ENCODE measurements around the gene ACVRL1.
A peak's percentile ranks its signal among the peaks of the same experiment; 100 is the strongest.

ACVRL1 gene

DNA sequence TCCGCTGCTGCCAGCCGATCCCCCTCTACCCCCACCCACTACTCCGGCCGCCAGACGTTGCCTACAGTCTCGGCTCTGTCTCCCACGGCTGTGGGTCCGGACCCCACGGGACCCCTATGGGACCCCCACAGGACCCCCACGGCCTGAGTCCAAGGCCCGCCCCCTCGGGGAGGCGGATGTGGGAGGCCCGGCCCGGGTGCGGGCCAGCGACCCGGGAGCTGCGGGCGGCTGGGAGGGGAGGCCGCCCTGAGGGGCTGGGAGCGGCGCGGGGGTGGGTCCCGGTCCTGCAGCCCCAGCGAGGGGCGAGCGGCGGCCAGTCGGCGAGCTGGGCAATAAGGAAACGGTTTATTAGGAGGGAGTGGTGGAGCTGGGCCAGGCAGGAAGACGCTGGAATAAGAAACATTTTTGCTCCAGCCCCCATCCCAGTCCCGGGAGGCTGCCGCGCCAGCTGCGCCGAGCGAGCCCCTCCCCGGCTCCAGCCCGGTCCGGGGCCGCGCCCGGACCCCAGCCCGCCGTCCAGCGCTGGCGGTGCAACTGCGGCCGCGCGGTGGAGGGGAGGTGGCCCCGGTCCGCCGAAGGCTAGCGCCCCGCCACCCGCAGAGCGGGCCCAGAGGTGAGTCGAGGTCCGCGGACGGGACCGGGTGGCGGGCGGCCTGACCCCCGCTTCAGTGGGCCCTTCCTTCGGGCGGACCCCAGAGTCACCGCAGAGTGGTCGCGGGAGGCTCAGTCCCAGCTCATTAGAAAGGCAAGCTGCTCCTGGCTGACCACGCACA lies at the start of gene ACVRL1:
Gene ACVRL1 (plus strand): TSS at position 422 of the 773 bp plus-strand sequence. CDS start 4,971 bp downstream, outside the sequence.
- no peak for DNase-seq

DNA sequence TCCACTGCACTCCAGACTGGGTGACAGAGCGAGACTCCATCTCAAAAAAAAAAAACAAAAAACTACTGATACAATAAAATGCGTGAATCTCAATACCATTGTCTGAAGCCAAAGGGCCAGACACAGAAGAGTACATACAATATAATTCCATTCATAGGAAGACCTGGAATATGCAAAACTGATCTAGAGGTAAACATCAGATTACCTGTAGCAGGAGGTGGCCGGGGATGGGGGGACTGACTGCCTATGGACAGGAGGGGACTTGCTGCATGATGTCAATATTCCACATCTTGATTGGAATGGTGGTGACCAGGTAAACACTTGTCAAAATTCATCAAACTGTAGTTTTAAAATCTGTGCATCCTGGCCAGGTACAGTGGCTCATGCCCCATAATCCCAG lies 46.3 kb upstream of the ACVRL1 start:
- no peak for DNase-seq

DNA sequence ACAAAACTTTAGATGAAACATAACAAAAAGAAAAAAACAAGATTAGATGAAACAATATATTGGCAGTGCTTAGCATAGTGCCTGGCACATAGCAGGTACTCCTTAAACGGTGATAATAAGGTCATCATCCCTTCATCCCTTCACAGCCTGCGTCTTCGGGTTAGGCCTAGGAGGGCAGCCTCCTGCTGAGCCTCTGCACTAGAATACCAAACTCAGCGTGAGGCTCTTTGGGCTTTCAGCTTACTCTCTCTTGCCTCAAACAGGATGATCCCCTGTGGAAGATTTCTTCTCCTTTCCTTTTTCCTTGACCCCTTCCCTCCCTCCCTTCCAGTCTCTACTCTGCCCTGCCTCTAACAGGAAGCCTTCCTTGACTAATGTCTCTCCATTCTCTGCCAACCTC lies 44.4 kb upstream of the ACVRL1 start:
- DNase-seq = no peak

DNA sequence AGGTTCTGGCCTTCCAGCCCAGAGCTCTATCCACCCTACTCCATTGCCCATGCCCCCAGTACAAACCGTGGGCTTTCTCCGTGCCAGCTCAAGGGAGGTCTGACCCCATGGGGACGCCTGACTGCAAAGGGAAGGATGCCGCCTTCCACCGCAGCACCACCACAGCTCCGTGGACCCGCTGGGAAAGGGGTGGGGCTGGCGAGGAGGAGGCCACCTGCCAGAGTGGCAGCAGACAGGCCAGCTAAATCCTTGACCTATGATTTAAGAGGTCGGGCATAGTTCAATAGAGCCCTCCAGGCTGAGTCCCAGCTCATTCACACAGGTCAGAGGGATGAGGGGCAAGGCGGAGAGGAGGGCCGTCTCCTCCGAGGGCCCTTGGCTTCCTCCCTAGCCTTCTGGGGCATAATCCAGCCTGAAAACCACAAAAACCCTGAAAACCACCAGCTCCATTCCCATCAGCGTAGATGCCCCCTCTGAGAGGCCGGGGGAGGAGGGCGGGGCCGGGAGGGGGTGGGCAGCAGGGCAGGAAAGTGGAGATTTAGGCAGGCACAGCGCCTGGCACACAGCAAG lies 43.9 kb upstream of the ACVRL1 start:
- no peak for DNase-seq

DNA sequence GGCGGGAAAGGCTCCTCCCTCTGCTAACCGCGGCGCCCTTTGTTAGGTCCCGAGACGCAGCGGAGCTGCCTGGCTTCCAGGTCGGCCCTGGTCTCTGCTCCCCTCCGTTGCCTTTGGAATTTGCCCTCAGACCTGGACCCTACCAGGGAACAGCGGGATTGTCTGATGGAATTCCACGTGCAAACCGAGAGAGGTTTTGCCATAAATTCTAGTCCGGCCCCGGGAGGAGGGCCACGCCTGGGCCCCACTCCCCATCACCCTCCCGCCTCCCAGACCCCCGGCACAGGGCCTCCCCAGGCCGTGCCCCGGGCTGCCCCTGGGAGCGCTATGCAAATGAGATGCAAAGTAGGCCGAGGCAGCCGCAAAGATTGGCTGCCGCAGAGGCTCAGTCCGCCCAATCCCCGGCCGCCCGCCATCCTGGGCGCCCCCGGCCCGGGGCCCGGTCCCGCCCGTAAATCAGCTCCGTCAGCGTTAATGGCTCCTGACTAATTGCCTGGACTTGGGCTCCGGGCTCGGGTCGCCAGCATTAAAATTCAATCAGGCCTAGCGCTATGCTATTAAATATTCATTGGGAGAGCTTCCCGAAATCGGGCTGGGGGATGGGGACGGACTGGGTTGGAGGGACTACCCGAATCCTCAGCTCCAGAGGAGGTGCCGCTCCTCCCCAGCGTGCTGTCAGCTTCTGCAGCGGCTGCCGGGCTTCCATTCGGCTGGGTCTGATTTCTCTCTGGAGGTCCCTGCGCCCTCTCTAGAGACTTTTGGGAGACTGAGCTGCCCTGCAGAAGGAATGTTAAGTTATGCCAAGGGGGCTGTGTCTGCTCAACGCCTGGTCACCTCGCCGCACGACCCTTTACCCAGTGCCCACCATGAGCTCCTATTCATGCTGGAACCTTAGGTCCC lies 43.1 kb upstream of the ACVRL1 start:
- peak; percentile 30 for DNase-seq

DNA sequence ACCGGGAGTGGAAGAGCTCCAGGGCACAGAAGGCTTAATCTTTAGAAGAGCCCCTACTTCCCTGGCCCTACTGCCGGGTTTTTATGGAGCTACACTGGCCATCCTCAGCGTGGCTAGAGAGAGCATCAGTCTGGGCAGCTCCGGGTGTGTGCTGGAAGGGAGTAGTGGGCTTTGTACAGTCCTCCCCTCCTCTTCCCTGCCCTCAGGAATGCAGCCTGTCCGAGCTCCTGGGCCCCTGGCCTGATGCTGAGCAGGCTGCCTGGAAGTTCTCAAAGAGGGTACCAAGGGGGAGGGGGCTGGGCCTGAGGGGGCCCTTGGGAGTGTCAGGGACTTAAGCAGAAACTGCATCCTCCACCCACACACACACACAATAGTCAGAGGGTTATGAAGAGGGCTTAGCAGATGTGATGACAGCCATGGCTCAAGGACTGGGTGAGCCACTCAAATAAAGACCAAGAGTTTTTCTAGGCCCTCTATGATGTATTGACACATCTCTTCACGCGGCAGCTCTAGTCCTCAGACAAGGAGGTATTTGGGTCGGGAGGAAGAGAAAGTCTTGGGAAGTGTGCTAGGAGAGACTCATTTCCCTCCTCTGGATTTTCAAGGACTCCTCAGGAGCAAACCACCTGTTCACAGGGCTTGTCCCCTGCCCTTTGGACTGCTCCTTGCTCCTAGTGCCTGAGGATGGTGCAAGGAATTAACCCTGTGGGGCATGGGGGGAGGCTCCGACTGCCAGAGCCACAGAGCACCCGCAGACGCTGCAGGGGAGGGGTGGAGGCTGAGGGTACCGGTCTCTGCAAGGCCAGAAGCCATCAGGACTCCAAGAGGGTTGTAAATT lies 42.3 kb upstream of the ACVRL1 start:
- no peak for DNase-seq

DNA sequence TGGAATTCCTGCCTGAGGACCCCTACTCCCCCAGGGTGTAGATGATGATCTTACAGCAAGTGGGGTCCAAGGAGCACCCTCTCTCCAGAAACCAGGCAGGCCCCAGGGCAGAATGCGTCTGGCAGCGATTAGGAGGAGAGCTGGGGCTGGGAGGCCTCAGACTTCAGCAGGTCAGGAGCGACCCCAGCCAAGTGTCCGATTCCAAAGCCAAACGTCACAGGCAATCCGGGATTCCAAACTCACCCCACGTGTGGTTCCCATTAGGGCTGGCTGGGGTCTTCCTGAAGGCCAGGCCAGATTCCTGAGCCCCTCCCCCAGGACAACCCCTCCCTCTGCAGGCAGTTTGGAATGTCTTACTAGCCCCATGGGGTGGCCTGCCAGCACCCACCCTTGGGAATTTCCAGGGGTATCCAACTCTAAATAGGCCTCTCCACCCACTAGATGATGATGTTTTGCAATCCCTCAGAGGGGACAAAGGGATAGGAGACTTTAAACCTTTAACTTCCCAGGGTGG lies 41.5 kb upstream of the ACVRL1 start:
- no peak for DNase-seq

DNA sequence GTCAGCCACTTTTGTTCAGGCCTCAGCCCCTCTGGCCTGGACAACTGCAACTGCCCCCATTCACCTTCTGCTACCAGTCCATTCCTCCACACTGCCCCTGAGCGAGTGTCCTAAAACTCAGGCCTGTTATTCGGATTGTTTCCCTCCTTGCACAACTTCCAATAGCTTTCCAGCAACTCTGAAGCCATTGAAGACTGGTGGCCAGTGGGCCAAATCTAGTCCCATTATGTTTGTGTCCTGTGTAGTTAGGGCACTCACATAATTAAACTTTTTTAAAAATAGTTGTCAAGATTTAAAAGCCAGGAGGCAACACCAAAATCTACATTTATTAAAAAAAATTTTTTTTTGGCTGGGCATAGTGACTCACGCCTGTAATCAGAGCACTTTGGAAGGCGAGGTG lies 41.0 kb upstream of the ACVRL1 start:
- no peak for DNase-seq

DNA sequence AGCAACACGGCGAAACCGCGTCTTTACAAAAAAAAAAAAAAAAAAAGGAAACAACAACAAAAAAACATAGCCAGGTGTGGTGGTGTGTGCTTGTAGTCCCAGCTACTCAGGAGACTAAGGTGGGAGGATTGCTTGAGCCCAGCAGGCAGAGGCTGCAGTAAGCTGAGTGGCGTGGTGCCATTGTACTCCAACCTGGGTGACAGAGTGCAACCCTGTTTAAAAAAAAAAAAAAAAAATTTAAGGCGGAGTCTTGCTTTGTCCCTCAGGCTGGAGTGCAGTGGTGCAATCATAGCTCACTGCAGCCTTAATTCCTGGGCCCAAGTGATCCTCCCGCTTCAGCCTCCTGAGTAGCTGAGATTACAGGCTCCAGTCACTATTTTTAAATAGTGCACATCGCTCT lies 40.5 kb upstream of the ACVRL1 start:
- no peak for DNase-seq

DNA sequence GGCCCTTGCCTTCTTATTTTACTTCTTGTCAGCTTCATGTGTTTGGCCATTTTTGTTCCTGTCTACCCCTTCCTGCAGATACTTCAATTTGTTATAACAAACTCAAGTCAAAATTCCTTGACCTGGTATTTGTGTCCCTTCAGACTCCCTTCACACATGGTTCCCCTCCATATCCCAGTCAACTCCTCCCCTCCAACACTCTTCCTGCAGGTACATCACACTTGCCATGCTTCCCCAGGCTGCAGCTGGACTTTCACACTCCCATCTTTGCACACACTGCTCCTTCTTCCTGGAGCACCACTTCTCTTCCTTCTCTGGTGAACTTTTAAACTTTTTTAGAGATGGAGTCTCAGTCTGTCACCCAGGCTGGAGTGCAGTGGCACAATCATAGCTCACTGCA lies 39.9 kb upstream of the ACVRL1 start:
- no peak for DNase-seq

DNA sequence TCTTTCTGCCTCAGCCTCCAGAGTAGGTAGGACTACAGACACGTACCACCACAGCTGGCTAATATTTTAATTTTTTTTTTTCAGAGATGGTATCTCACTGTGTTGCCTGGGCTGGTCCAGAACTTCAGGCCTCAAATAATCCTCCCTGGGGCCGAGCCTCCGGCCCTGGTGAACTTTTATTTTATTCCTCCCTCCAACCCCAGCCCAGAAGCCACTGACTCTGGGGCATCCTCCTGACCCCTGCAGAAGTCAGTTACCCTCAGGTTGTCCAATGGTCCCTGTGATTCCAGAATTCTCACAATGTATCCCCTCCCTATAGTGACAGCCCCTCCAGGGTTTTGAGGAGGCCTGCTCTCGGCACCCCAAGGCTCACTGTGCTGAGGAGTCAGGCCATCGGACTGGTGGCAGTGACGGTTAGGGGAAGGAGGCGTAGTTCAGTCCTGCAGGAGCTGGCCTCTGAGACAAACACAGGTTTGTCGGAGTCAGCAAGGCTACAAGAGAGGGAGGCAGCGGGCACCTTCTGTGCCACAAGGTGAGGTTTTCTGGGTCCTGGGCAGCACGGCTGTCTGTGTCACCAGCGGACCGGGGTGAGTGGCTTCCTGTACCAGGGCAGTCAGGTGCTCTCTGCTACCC lies 39.4 kb upstream of the ACVRL1 start:
- DNase-seq = no peak

DNA sequence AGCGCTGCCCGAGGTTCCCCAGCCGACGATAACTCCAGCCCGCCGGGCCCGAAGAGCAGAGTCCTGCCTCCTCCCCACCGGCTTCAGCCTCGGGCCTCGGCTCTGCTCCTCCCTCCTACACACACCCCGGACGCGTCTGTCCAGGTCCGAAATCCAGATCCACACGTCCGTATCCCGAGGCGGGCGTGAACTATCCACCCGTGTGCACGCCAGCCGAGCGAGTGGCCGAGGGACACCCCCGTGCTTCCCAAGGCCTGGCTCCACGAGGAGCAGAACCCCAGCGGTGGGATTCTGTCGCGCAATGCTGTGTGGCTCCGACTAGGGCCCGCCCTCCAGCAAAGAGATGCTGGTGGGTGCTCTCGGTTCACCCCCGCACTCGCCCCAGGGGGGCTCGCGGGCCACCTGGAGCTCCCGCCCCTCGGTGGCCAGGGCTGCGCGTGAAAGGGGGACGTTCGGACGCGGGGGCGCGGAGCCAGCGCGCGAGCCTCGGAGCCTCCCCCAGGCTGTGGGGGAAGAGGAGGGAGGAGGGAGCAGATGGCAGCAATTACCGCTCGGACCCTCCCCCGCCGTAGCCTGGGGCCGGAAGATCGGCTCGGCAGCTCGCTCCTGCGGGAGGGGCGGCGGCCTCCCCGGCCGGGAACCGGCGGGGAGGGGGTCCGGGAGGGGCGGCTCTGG lies 38.3 kb upstream of the ACVRL1 start:
- no peak for DNase-seq

DNA sequence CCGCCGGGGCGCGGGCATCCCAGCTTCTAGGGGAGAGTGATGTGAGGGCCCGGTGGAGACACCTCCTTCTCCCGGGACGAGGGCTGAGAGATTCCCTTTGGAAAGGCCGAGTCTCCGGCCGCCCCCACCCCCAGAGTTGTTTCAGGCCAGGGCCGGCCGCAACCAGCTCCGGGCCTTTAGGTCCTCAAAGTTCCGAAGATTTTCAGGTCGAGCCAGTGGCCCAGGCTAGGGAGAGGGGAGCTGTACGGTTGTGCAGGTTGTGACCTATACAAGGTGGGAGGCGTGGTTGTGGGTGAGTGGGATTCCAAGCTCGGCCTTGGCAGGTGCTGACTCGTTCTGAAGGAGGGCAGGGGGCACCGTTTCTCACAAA lies 37.8 kb upstream of the ACVRL1 start:
- no peak for DNase-seq

DNA sequence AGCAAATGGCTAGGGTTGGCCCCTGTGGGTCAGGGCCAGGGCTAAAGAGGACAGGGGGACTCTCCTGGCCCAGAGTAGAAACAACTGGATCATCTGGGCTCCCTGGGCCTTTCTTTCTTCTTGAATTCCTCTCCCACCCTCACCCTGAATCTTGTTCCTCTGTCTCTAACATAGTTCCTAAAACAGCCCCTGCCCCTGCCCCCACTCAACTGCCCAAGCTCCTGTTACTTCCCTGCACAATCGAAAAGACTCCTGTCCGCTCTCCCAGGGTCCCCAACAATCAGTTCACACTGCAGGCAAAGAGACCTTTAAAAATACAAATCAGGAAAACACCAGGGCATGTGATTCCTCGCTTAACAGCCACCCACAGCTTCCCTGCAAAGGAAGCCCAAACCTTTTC lies 37.4 kb upstream of the ACVRL1 start:
- no peak for DNase-seq

DNA sequence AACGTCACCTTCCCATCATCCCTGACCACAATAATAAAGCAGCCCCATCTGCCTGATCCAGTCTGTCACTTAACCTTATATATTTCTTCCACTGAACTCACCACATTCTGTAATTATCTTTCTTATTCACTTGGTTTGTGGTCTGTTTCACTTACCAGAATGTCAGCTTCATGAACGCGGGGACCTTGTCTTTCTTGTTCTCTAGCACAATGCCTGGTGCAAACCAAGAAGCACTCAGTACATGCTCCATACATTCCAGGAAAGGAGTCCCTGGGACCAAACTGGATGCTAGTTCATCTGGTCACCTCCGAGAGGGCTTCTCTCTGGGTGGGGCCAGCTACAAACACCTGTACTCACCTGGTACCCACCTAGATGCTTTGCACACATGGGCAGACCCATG lies 36.8 kb upstream of the ACVRL1 start:
- no peak for DNase-seq

DNA sequence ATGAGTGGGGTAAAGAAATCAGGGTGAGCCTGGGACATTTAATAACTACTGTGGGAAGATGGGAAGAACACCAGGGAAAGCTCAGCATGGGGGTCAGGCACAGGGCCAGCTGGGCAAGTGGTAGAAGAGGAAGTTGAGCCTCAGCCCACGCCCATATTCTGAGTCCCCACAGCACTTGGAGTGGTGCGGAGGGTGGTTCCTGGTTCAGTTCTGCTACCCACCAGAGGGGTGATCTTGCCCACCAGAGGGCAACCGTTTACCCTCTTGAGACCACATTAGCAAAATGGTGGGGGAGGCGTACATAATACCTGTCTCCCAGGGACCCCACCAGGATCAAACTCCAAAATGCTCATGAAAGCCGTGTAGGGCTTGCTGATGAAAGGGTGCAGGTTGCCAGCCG lies 36.2 kb upstream of the ACVRL1 start:
- no peak for DNase-seq

DNA sequence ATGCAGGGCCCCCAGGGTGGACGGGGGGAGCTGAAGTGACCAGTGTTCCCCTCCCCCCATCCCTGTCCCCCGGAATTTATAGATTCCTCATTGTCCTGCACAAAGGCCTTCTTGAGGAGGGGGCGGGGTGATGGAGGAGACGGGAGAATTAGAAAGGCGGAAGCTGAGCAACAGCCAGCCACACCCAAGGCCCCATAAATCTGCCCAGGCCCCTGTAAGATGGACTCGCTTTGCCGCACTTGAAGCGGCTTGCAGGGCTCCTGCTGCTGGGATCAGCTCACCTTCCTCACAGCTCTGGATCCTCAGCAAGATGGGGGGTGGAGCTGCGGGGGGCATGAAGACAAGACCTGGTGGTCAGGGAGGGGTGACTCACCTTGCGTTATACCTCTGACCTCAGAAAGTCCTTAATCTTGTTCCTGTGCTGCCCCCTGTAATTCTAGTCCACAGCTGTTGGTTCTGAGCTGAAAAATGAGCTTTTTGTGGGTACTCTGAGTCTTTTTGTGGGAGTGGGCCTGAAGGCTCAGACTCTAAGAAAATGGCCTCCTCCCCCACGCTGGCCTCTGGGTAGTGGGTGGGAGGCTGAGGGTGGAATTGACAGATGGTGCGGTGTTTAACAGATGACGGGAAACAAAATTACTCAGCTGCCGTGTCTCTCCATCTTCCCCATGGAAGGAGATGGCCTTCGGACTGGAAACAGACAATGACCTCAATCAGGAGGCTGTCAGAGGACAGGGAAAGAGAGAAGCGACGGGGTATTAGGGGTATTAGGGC lies 35.2 kb upstream of the ACVRL1 start:
- DNase-seq = no peak

DNA sequence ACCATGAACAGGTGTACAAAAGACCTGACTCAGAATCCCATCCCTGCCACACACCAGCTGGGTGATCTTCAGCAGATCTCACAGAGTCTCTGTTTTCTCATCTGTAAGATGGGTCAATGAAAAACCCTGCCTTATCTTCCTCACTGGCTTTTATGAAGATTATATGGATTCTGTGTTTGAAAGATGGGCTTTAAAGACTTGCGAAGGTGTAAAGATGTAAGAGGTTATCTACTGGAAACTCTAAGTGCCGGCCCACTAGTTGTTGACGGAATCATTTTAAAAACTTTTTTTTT lies 34.7 kb upstream of the ACVRL1 start:
- no peak for DNase-seq

DNA sequence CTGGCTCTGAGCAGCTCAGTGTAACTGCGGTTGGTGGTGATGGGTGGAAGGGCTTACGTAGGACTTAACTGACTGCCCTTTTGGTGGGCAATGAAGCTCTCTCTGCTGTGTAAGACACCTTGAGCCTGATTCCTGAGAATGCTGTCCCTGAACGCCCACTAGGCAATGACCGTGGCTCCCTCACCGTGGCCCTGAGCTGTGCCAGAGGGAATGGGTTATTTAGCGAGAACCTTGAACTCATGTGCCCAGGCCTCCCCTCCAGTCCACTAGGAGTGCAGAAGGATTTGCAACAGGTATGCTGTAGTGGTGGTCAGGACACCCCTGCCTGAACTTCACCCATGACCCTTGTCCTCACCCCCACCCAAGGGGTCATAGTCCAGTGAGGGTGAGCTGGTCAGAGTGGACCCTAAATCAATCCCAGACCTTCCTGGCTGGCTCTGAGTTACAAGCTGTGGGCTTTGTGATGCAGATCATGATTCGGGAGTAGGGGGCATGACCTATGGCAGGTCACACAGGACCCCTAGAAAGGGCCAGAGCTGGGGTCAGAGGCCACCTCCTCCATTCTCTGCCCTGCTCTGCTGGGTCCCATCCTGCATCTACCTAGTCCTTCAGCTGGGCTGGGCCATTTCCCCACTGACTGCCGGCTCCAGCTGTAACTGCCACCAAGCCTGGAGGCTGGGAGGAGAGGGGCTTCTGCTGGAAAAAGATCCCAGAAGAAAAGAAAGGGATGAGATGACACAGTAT lies 33.9 kb upstream of the ACVRL1 start:
- DNase-seq = no peak

DNA sequence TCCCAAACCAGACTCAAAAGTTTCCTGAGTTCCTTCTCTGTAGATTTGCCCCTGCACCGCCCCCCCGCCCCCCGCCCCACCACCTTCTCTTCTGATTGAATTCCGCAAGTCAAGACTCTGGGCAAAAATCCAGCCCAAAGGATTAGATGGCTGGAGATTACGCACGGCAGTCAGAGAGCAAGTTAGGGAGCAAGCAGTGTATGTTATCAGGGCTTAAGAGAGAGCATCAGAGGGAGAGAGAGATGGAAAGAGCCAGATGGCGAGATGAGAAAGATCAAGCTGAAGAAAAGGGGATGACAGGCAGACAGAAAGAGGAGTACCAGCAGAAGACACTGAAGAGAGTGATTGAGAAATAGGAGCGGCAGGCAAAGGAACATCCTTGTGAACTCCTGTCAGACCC lies 33.3 kb upstream of the ACVRL1 start:
- no peak for DNase-seq
